NCI-H187 (cell line): ENCODE results near the gene DEFB129.
A peak's percentile ranks its signal among the peaks of the same experiment; 100 is the strongest.
"Not testable (repeated sequence)": the region's sequence is repeated elsewhere in the genome, so short reads cannot be mapped to it uniquely, and the experiment has no call there.

Experiments
- DNase-seq, 2 experiments: peaks; one replicate each; lab custom pipeline; 2025; lab: John Stamatoyannopoulos, UW

The DEFB129 gene, protein sequence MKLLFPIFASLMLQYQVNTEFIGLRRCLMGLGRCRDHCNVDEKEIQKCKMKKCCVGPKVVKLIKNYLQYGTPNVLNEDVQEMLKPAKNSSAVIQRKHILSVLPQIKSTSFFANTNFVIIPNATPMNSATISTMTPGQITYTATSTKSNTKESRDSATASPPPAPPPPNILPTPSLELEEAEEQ

DNA sequence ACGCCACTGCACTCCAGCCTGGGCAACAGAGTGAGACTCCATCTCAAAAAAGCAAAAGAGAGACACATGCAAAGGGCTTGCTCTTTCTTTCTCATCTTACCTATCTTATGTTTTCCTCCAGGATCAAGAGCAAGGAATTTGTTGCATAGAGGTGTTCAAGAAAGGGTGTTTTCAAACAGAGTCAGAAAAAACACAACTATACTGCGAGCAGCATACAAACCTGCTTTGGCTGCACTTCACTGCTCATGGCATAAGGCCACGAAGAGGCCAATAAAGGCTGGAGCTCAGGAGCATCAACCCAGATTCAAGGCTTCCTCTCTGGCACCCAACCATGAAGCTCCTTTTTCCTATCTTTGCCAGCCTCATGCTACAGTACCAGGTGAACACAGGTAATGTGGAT, at the start of gene DEFB129:
DEFB129 (plus strand) TSS at position 301 of the 400 bp plus-strand sequence; CDS start at position 332, 31 bp downstream.
- DNase-seq, result no peak

DNA sequence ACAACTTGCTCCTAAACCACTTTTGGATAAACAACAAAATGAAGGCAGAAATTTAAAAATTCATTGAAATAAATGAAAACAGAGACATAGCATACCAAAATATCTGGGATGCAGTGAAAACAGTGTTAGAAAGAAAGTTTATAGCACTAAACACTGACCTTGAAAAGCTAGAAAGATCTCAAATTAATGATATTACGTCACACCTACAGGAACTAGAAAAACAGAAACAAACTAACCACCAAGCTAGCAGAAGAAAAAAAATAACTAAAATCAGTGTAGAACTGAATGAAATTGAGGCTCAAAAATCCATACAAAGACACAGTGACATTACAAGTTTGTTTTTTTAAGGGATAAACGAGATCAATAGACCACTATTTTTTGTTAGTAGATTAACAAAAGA, 42.8 kb upstream of the DEFB129 start:
- DNase-seq, result no peak

DNA sequence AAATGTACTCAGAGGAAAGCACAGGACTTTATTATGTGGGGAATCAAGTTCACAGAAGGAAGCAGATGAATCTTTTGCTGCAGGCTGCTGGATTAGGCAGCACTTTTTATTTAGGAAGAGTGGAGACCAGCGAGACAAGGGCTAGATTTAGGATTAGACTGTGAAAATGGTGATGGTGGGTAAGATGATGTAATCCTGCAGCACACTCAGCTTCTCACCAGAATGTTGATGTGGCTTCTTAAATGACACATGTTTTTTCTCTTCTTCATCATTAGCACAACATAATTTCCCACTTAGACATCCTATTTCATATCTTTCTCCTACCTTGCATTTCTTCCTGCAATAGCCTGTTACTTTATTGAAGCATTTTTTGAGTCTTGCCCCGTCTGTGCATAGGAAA, 39.3 kb upstream of the DEFB129 start:
- DNase-seq, result no peak

DNA sequence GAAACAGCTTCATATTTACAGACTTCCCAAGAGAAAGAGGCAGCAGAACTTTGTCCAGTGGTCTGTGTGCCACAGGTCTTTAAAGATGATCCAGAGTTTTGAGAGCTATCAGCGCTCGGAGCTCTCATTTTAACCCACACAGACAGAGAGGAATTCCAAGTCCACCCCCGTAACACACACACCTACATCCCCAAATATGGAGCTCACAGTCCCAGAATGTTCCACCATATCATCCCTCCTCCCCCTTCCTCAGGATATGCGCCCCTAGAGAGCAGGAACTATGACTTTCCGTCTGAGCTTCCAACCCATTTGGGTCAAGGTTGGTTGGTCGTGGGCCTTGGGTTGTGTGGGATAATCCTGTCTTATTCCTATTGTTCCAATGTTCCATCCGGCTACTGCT, 37.4 kb upstream of the DEFB129 start, which contains the start of gene DEFB128:
DEFB128 (minus strand) TSS at position 101 of the 400 bp plus-strand sequence; CDS start at position 13, 88 bp downstream.
- no peak for DNase-seq

DNA sequence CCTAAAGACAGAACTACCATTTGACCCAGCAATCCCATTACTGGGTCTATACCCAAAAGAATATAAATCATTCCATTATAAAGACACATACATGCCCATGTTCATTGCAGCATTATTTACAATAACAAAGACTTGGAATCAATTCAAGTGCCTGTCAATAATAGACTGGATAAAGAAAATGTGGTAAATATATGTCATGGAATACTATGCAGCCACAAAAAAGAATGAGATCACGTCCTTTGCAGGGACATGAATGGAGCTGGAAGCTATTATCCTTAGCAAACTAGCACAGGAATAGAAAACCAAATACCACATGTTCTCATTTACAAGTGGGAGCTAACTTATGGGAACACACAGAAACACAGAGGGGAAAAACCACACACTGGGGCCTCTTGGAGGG, 28.8 kb upstream of the DEFB129 start:
- no peak for DNase-seq

DNA sequence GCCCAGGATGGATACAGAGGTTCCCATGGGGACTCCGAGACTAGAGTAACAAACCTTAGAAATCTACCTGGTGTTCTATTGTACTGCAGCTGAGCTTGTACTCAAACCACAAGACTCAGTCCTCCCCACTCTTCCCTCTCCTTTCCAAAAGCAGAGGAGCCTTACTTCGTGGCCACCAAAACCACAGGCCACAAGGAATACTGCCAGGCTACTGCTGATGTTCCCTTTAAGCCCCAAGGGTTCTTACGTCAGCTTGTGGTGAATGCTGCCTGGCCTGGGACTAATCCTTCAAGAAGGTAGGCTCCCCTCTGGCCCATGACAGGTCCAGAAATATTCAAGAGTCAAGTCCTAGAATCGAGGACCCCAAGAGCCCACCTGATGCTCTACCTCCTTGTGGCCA, 27.1 kb upstream of the DEFB129 start:
- DNase-seq, result no peak

DNA sequence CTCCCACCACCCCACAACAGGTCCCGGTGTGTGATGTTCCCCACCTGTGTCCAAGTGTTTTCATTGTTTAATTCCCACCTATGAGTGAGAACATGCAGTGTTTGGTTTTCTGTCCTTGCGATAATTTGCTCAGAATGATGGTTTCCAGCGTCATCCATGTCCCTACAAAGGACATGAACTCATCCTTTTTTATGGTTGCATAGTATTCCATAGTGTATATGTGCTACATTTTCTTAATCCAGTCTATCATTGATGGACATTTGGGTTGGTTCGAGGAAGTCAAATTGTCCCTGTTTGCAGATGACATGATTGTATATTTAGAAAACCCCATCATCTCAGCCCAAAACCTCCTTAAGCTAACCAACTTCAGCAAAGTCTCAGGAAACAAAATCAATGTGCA, 23.4 kb upstream of the DEFB129 start:
- DNase-seq, result not testable (repeated sequence)

DNA sequence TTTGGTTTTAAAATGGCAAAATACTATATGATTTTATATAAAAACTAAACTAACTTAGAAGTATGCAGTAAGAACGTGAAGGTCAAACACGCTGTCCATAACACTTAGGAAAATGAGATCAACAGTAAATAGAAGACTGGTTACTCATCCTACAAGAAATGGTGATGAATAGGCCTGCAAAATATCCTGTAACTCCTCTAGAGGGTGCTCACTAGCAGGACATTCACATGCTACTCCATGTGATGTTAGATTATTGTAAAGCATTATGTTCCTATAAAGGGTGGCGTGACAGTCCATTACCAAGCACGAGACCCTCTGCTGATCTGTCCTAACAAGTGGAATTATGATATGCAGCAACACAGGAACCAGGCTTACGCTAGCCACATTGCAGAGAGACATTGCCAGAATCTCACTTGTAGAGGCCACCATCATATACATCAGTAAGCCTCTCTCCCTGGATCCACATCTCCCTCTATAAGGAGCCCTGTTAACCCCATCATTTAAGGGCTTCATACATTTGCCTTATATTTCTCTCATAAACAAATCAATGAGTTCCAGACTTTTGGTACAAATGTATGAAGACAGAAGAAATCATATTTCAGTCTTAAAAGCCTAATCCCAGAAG, 18.0 kb upstream of the DEFB129 start:
- no peak for DNase-seq

DNA sequence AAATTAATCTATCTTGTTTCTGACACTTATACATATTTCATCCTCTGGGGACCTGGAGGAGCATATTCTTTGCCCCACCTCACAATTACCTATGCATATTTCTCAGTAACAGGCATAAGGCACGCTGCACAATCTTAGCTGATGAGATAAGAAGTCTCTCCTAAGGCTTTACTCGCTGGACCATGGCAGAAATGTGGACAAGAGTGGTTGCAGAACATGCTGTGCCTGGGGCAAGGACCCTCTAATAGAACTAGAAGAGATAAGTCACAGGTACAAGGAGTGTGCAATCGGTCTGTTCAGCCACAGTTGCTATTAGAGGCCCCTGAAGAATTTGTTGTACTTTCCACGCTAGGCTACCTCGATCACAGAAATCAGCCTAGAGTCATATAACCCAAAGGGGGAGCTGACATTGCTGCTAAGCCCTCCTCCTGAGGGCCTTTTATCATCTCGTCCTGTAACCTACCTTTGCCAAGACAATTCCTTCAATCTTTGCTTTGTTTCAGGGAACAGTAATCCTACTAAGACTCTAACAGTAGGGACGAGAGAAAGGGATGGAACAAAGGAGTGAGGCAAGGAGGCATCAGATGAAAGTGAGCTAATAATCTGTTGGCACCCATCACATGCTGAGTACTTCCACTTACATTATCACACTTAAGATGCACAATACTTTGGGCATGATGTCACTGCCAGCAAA, 16.1 kb upstream of the DEFB129 start:
- no peak for DNase-seq

DNA sequence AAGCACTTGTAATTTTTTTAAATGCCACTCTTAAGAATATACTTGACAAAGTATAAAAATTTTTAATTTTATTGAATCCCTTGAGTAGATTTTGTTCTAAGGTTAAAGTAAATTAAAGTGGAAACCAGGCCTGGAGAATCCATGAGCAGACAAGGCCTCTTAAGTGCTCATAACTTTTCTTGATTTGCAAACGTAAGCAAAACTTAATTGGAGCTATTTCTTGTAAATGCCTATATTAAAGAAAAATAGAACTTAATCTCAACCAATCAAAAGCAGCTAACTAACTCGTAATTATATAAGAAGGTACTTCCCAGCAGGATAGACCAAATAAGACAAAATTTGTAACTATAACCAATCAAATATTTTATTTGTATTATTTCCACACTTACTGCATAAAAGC, 12.7 kb upstream of the DEFB129 start:
- DNase-seq, result no peak

DNA sequence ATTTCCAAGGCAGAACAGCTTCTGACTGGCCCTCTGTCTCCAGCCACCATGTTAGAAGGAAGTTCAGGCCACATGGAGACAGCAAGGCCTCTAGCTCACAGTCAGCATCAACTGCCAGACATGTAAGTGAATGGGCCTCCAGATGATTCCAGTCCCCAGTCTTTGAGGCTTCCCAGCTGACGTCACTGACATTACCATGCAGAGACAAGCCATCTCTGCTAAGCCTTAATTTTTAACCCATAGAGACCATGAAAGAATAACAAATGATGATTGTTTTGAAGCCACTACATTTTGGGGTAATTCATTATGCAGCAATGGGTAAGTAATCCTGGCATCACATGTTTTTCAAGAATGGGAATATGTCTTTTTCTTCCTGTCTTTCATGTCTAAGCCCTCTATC, 11.3 kb upstream of the DEFB129 start:
- no peak for DNase-seq

DNA sequence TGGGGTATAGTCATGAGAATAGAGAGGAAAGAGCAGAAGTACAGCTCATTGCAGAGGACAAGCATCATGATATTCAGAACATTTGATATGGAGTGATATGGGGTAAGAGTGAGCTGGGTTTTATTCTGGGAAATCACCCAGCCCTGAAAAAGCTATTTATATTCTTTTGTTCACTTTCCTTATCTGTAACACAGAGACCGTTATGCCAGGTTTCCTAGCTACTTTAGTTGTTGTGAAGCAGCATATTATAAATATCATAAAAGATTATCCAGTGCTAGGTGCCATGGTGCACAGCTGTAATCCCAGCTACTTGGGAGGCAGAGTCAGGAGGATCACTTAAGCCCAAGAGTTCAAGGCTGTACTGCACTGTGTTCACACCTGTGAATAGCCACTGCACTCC, 9.8 kb upstream of the DEFB129 start:
- no peak for DNase-seq

DNA sequence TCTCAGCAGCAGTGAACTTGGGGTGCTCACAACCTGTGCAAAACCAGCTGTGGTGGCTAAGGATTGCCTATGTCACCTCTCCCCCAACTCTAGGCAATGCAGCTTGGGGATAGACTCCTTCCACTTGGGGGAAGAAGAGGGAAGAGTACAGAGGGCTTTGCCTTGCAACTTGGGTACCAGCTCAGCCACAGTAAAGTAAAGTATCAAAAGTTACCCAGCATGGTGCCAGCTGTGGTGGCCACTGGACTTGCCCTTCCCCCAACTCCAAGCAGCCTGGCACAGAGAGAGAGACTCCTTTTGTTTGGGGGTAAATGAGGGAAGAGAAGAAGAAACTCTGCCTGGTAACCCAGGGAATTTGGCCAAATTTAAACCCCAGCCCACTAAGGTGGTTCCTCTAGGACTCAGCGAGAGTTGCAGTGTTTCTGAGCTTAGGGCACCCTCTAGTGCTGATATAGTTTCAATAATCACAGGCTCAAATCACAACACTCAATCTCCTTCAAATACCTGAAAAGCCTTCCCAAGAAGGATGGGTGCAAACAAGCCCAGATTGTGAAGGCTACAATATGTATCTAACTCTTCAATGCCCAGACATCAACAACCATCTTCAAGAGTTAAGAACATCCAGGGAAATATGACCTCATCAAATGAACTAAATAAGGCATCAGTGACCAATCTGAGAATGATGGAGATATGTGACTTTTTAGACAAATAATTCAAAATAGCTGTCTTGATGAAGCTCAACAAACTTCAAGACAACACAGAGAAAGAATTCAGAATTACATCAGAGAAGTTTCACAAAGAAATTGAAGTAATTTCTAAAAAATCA, 7.6 kb upstream of the DEFB129 start:
- DNase-seq, result peak in 1 of 2 experiments; percentile 20

DNA sequence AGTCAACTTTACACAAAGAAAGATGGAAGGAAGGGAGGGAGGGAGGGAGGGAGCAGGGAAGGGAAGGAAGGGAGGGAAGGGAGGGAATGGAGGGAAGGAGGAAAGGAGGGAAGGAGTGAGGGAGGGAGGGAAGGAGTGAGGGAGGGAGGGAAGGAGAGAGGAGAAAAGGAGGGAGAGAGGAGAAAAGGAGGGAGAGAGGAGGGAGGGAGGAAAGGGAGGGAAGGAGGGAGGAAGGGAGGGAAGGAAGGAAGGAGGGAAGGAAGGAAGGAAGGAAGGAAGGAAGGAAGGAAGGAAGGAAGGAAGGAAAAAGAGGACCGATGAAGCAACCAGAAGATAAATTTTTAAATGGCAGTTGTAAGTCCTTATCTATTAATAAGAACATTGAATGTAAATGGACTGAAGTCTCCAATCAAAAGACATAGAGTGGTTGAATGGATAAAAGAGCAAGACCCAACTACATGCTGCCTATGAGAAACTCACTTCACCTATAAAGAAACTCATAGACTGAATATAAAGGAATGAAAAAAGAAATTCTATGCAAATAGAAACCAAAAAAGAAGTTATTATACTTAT, 5.7 kb upstream of the DEFB129 start:
- DNase-seq, result no peak

DNA sequence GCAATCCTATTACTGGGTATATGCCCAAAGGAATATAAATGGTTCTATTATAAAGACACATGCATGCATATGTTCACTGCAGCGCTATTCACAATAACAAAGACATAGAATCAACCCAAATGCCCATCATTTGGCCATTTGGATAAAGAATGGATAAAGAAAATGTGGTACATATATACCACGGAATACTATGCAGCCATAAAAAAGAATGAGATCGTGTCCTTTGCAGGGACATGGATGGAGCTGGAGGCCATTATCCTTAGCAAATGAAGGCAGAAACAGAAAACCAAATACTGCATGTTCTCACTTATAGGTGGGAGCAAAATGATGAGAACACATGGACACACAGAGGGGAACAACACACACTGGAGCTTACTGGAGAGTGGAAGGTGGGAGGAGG, 1.2 kb upstream of the DEFB129 start:
- not testable (repeated sequence) for DNase-seq

DNA sequence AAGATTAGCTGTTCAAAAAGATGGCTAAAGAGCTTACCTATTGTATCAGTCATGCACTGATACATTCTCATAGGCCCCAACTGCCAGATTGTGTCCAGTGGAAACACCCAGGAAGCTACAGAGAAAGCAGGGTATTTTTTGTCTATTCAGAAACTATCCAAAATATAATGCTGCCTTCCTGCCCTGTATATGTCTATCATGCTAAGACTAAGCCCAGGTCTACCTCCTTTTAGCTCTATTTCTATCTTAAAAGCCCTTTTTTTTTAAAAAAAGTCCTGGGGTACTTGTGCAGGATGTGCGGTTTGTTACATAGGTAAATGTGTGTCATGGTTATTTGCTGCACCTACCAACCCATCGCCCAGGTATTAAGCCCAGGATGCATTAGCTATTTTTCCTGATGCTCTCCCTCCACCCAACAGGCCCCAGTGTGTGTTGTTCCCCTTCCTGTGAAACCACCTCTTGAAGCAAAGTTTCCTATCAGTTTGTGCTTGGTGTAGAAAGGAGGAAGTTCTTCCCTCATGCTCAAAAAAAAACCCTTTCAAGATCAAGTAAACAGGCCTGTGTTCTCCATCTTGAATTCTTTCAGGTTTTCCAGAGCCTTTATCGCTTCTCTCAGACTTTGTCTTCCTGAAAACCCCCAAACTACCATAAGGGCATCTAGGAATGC, 514 bp downstream of the DEFB129 start:
- DNase-seq, result no peak

DNA sequence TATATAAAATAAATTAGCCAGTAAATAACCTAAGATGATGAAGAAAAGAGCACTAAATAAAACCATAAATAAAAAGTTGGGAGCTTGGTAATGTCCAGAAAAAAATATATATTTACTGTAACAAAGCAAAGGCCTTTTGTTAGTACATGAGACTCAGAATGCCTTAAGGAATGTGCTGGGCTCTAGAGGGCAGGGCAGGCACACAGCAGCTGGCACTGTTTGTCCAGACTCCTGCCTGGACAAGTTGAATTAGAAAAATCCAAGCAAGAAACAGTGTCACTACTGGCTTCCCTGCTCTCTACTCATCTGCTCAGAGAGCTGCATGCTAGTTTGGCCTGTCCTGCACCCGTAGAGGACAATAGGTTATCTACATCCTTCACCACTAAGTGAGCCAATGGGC, 8.8 kb downstream of the DEFB129 start:
- DNase-seq, result no peak

DNA sequence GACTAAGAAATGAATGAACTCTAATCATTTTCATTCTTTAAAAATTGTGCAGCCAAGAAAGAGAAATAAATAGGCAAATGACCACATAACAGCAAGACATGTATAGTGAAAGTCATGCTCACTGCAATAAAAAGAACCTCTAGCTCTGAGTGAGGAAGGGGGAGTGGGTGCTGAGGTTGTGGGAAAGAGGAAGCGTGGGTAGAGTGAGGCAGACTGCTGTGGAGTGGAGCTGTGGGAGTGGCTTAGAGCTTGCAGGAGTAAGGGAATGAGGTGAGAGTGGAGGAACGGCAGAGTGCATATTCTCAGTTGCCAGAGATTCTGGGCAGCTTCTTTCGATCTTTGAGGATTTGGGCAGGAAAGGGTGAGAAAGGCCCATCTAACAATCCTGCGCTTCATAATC, 10.4 kb downstream of the DEFB129 start:
- DNase-seq, result no peak

DNA sequence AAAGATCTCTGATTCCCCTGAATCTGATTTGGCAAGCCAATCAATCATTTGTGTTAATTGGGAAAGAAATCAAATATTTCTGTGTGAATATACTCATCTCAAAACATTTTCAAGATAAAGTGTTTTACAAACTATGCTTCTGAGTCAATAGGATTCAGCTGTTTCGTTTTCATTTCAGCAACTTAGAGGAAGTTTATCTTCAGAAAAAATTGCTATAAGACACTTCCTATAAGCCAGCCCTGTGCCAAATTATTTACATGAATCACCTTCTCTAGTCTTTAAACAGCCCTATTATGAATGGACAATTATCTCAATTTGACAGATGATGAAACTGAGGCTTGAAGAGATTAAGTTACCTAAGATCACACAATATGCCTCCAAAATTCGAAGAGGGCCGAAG, 10.9 kb downstream of the DEFB129 start:
- no peak for DNase-seq

DNA sequence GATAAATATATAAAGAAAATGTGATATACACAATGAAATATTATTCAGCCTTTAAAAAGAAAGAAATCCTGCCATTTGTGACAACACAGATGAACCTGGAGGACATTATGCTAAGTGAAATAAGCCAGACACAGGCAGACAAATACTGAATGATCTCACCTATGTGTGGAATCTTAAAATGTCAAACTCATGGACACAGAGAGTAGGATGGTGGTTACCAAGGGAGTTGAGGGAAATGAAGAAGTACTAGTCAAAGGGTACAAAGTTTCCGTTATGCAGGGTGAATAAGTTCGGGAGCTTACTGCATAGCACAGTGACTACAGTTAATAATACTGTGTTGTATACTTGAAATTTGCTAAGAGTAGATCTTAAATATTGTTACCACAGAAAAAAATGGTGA, 15.8 kb downstream of the DEFB129 start:
- DNase-seq, result no peak

DNA sequence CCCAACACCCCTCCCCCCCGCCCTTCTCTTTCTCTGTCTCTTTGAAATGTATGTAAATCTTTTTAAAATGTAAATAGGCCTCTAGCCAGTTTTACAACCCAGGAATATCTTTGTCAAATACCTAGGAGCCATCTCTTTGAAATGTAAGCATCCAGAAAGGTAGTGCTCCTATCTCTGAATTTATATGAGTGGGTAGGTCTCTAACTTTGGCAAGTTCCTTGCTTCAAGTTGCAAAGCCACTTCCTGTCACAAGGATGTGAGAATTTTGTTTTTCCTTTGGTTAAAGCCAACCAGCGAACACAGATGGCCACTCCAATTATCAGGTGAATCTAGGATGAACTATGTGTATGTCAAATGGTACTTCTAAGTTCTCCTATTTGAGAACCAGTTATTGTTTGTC, 24.3 kb downstream of the DEFB129 start:
- no peak for DNase-seq

DNA sequence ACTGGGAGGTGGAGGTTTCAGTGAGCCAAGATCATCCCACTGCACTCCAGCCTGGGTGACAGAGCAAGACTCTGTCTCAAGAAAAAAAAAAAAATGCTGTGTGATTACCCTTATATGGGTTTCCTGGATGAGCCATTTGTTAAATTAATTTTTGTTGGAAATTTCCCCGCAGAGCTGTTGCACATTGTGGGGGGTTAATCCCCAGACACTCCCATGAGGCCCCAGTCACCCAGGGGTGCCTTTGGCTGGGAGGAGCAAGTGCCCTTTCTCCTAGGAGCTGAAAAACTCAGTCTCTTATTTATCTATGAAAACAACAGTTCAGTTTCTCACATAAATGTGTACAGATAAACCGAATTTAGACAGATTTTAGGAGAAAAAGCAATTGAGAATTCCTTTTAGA, 25.7 kb downstream of the DEFB129 start:
- DNase-seq, result no peak
